GM21825 (cell line): Measurements from ENCODE around the gene NME8.
"Not testable (repeated sequence)": the region's sequence is repeated elsewhere in the genome, so short reads cannot be mapped to it uniquely, and the experiment has no call there.

Experiments
- ATAC-seq: cut with Tn5 transposase; IDR thresholded peaks from one replicate; pipeline ENCODE4 v1.9.1; 2021; ENCODE audit warnings: mild to moderate bottlenecking, moderate library complexity; ENCODE audit not compliant: unreplicated experiment

The NME8 gene, protein sequence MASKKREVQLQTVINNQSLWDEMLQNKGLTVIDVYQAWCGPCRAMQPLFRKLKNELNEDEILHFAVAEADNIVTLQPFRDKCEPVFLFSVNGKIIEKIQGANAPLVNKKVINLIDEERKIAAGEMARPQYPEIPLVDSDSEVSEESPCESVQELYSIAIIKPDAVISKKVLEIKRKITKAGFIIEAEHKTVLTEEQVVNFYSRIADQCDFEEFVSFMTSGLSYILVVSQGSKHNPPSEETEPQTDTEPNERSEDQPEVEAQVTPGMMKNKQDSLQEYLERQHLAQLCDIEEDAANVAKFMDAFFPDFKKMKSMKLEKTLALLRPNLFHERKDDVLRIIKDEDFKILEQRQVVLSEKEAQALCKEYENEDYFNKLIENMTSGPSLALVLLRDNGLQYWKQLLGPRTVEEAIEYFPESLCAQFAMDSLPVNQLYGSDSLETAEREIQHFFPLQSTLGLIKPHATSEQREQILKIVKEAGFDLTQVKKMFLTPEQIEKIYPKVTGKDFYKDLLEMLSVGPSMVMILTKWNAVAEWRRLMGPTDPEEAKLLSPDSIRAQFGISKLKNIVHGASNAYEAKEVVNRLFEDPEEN

DNA sequence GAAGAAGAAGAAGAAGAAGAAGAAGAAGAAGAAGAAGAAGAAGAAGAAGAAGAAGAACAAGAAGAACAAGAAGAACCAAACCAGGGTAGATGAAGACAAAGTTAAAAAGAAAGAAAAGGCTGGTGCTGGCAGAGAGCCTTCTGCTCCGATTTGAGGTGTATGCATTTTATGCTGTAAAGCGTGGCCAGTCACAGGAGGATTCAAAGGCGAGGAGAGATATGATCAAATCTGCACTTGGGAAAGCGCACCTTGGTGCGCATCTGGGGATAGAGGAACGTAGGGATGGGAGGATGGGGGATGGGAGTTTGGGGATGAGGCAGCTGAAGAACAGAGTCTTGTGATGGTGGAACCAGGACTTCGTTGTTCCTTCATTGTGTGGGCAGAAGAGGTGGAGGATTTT is at the start of gene NME8:
NME8 (plus strand) TSS at position 301 of the 400 bp plus-strand sequence. CDS start 1,670 bp downstream, outside the sequence.
- no peak for ATAC-seq

DNA sequence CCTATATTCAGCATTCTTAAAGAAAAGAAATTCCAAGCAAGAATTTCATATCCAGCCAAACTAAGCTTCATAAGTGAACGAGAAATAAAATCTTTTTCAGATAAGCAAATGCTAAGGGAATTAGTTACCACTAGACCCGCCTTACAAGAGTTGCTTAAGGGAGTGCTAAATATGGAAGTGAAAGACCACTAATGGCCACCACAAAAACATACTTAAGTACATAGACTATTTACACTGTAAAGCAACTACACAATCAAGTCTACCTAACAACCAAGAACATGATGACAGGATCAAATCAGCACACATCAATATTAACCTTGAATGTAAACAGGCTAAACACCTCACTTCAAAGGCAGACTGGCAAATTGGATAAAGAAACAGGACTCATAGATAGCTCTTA is 42.2 kb upstream of the NME8 start:
- ATAC-seq, result no peak

DNA sequence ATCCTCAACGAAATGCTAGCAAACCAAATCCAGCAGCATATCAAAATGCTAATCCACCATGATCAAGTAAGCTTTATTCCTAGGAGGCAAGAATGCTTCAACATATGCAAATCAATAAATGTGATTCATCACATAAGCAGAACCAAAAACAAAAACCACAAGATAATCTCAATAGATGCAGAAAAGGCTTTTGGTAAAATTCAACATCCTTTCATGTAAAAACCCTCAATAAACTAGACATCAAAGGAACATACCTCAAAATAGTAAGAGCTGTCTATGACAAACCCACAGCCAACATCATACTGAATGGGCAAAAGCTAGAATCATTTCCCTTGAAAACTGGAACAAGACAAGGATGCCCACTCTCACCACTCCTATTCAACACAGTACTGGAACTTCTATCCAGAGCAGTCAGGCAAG is 36.2 kb upstream of the NME8 start:
- not testable (repeated sequence) for ATAC-seq

DNA sequence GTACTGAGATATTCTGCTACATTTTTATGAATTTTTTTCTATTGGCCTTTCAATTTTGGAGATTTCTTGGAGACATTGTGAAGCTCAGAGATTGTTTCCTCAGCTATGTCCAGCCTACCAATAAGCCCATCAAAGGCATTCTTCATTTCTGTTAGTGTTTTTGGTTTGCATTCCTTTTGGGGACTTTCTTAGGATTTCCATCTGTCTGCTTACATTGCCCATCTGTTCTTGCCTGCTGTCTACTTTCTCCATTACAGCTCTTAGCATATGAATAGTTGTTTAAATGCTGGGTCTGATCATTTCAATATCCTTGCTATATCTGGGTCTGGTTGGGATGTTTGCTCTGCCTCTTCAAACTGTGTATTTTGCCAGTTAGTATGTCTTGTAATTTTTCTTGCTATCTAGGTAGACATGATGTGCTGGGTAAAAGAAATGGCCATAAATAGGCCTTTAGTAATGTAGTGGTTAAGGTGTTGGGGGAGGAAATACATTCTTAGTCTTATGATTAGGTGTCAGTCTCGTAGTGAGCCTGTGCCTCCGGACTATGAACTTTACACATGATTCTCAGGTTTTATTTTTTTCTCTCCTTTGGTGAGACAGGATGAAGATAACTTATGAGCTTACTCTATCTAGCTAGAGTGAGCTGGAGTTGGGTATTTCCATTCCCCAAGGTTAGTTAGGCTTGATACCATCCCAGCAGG is 32.6 kb upstream of the NME8 start:
- peak; percentile 68 for ATAC-seq

DNA sequence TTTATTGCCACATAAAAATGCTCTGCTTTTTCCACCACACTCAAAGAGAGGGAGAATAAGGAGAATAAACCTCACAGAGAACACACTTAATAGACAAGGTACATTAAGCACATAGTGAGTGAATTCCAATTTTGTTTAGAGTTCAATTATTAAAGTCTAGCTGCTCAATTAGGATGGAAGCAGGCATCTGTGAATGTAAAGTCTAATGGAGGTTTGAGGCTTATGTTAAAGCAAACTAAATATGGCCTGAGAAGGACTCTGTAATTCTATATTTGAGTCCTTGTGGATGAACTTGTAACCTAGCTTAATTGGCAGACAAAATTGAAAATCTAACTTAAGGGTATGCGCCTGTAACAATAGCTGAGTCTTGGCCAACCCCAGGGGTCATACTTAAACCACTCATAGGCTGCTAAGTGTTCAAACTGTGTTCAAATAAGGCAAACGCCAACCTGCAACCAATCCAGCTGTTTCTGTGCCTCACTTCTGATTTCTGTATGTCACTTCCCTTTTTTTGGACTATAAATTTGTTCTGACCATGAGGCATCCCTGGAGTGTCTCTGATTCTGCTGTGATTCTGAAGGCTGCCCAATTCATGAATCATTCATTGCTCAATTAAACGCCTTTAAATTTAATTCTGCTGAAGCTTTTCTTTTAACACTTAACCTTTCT is 31.3 kb upstream of the NME8 start:
- ATAC-seq, result no peak

DNA sequence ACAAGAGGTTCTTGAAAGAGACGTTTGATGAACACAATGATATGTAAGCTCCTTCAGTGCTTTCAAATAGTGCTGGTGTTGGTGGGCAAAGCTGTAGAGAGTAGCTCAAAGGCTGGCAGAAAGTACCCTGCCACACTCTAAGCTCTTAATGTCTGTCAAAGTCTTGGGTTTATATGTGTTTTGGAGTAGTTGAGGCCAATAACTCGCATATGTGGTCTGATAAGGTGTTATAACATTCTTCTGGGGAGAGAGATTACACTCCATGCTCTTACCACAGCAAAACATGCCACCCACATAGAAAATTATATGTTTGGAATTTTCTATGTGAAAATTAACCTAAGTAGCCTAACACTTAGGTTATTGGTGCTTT is 30.8 kb upstream of the NME8 start:
- ATAC-seq, result no peak

DNA sequence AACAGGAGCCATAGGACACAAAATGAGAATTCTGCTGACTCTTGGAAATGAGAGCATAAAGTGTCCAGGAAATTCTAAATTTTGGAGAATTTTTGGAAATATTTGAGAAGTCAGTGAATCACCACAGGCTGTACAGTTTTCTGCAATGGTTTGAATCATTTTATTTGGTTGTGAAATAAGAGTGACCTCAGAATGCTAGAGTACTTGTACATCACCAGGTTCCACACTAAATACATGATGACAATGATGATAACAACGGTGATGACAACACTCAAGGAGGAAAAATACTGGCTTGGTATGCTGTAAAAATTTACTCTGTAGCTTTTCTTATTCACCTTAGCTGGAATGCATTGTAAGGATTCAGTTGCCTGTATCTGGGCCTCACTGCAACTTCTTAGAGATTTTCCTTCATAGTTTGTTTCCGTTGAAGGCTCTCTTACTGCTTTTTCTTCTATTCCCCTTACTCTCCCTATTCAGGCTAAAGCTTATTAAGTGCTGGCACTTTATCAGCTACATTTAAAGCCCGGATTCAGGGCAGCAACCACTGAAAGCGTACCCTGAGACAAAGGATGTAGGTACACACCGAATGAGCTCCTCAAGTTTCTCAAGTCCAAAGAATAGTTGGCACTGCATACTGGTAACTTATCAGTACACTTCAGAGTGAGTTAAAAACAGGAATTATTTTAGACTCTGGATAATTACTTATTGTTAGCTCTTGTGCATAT is 30.2 kb upstream of the NME8 start:
- ATAC-seq, result no peak

DNA sequence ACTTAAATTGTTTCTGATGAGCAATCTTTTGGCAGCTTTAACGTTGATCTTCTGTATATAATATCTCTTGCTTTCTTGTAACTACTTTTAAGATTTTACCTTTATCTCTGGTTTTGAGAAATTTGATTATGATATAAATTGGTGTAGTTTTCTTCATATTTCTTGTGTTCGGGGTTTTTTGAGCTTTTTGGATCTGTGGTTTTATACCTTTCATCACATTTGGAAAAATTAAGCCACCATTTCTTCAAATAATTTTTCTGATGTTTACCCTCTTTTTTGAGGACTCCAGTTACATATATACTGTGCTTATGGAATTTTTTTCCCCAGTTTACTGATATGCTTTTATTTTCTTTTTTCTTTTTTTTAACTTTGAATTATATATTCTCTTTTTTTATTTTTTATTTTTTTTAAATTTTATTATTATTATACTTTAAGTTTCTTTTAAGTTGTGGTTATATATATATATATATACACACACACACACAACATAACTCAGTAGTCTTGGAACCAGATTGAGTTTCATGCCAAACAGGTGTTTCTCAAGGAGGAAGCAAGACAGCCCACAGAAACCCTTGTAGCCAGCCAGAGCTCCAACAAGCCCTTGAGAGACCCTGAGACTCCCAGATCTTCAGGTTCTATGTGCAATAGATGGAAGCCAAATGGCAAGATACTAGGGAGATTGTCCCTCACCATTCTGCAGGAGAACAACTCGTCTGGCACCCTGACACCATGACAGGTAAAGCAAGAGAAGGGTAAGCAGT is 27.5 kb upstream of the NME8 start:
- ATAC-seq, result no peak

DNA sequence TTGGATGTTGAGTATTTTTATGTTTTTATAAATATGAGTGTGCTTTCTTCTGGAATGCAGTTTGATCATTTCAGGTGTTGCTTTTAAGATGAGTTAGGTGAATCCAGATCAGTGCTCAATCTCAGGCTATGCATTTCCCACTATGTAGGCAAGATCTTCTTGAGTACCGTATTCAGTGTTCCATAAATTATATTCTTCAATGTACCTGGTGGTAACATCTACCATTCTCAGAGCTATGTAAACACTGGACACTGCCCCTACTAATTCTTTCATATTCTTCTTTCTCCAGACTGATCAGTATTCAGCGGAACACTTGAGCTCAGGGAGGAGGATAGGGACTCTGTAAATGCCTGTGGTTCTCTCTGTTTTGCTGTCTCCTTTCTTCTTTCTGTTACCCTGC is 25.5 kb upstream of the NME8 start:
- no peak for ATAC-seq

DNA sequence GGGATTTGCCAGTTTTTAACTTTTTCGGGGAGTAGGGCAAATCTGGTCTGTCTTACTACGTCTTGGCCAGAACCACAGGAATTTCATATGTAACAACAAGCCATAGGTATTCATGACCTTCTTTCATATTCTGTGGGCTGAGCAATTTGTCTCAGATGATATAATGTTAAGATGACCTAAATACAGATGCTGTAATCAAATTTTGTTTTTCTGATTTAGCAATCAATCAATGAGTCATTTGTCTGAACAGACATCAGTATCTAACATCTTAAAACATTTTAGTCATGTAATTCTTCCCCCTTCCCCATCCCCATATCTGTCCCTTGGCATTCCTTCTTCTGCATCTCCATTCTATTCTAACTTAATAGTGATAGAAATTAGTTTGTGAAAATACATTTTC is 24.8 kb upstream of the NME8 start:
- no peak for ATAC-seq

DNA sequence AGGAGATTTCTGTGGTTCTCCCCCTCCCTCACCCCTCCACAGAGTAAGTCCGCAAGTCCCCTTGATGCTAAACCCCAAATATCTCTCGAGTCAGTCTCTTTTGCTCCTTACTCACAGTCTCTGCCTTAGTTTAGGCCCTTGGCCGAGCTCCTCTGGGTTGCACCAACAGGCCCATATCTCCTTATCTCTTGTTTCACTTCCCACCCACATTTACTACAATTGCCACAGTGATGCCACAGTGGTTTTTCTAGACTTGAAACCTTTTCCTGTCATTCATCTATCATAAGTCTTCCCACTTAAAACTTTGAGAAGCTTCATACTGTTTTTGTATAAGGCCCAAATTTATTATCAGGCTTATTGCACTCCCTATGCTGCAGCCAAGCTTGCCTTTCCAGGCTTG is 23.4 kb upstream of the NME8 start:
- no peak for ATAC-seq

DNA sequence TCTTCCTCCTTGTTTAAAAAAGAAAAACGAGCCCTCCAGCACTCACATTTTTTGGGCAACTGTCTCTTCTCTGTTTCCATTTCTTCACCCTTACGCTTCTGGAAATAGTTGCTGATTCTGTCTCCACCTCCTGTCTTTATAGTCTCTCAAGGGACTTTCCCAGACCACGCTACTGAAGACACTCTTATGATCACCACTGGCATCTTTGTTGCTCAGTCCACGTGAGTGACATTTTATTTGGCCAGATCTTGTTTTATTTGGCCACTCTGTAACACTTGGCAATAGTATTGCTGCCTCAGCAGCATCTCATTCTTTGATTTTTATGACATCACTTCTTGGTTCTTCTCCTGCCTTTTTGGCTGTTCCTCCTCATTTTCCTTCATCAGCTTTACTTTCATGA is 21.6 kb upstream of the NME8 start:
- no peak for ATAC-seq

DNA sequence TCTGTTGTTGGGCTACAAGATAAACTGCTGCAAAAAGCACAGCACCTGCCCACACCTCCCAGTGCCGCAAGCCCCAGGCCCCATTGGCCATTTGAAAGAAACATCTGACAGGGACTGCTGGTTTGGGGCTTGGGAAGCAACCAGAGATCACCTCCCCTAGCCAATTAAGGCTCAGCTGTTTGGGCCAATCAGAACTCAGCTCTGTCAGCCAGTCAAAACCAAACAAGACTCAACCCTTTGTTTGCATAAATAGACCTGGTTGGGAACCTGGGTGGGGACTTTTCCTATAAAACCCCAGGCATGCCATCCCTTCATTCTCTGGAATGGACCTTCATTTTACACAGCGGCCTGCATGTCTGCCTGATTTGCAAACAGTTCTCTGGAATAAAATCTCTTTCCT is 17.2 kb upstream of the NME8 start:
- ATAC-seq, result no peak

DNA sequence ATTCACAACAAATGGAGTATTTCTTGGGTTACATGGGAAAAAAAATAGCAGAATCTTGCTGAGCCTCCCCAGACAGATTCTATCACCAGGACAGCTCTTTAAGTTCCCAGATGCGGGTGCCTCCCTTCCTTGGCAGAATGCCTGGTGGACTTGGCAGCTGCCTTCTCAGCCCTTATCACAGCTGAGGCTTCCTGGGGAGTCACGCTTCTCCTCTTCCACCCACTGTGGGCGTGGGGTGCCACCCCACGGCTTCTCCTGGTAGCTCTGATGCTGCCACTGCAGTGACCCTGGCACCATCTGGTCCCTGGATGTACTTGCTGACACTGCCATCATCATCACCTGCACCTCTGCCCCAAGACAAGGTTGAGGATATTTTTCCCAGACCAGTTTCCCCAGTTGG is 16.2 kb upstream of the NME8 start:
- peak; percentile 92 for ATAC-seq

DNA sequence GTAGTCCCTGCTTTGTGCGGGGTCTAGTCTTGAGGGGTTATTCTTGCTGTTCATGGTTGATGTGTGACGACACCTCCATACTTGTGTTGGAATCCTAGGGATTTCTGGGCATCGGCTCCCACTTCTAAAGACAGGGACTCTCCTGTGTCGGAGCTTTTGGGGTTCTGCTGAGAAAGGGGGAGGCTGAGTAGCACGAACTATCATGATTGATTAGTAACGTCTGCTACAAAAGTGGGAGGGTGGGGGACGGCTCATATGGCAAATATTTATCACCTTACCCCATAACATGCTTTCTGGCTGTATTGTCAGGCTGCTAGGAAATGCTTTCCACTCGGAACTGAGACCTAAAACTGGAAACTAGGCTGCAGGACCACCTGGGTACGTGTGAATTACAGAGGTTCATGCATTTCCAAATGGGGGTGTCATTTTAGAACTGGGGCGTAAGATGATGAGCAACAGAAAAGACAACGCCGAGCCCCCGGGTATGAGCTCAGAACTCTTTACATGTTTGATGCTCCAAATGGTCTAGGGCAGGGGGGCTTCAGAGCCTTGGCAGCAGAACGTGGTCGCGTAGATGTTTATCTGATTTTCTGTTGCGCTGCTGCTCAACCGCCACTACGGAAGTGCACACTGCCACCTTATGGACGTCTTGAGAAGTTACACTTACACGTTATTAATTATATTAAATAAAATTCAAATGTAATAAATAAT is 15.1 kb upstream of the NME8 start:
- ATAC-seq, result no peak

DNA sequence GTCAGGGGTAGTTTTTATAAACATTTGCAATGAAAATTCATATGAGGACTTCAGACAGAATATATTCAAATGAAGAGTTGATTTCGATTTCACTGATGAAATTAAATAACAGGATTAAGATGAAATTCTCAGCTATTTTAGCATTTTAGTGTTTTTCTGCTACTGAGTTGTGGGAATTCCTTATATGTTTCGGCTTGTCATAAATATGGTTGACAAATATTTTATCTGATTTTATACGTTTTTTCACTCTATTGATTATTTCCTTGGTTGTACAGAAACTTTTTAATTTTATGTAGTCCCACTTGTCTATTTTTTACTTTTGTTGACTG is 14.6 kb upstream of the NME8 start:
- ATAC-seq, result no peak

DNA sequence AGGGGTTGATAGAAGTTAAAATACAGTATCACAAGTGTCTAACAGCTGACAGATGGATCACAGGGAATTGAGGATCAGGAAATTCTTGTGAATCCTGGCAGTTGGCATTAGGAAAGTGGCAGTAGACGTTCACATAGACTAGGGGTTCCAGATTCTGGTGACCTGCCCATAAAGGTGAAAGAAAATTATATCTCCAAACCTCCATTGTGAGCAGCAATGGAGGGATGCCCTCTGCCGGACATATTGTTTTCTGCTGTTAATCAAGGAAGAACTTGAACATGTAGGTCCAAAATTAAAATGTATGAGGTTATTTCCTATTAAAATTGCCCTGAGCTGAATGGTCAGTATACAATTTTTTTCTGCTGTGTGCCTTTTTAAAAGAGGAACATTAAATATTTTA is 5.1 kb downstream of the NME8 start:
- ATAC-seq, result no peak

DNA sequence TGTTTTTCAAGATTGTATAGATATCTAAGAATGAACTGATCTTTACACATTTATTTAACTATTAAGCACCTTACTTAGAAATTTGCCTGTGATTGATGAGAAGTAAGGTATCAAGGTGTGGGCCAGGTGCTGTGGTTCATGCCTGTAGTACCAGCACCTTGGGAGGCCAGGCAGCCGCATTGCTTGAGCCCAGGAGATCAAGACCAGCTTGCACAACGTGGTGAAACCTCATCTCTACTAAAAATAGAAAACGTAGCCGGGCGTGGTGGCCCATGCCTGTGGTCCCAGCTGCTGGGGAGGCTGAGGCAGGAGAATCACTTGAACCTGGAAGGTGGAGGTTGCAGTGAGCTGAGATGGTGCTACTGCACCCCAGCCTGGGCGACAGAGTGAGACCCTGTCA is 33.7 kb downstream of the NME8 start:
- no peak for ATAC-seq

DNA sequence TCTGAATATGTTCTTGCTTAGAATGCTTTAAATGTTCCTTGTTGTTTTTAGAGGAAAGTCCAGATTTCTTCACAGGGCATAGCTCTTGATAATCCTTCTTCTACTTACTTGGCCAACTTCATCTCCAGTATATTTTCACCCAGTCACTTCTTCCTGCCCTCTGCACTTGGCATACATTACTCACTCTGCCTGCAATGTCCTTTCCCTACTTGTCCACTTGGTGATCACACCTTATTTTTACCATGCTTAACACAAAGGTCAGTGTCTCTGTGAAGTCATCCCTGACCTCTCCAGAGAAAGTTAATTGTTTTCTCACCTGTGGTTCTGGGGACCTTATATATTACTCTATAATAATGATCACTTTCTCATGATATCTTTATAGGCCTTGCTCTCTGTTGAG is 45.0 kb downstream of the NME8 start:
- ATAC-seq, result no peak

DNA sequence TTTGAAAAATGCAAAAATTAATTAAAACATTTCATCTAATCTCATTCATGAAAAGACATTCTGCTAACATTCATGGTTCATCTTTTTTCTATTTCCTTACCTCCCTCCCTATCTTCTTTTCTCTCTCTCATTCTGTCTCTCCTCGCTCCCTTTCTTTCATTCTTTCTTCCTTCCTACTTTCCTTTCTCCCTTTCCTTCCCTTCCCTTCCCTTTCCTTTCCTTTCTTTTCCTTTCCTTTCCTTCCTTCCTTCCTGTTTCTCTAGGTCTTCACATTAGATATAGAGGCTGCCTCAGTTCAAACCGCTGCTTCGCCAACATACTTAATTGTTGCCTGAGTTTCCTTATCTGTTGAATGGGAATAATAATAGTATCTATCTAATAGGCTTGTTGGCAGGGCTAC is 46.3 kb downstream of the NME8 start:
- ATAC-seq, result no peak
